PC-9 (cell line): ENCODE measurements around the gene SPART.

Experiments
- EZH2 ChIP-seq: fragments of 200-600 bp; sonication (generic); IDR thresholded peaks from 2 replicates; pipeline ENCODE4 v1.8.0; 2017; ENCODE audit warnings: antibody characterized with exemption, low read depth
- TF ChIP-seq, protein P1 (sequence below): fragments of 200-600 bp; sonication (generic); conservative IDR thresholded peaks from 2 replicates; pipeline ENCODE4 v1.6.1; 2017; ENCODE audit warnings: mixed run types, antibody characterized with exemption, mild to moderate bottlenecking, moderate library complexity

DNA sequence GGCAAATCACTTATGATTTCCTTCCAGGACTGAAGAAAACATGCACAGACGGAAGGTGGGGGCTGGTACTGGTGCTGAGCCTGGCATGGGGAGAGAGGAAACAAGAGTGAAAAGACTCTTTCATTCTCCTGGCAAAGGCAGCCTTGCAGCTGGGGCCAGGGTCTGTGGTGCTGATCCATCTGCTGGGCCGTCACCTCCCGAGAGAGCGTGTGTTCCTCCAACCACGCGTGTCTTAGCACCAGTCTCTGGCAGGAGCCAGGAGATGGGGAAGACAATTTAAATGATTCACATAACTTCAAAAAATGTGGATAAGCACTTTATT lies 23.9 kb upstream of the SPART start:
- TF ChIP-seq, protein P1, sequence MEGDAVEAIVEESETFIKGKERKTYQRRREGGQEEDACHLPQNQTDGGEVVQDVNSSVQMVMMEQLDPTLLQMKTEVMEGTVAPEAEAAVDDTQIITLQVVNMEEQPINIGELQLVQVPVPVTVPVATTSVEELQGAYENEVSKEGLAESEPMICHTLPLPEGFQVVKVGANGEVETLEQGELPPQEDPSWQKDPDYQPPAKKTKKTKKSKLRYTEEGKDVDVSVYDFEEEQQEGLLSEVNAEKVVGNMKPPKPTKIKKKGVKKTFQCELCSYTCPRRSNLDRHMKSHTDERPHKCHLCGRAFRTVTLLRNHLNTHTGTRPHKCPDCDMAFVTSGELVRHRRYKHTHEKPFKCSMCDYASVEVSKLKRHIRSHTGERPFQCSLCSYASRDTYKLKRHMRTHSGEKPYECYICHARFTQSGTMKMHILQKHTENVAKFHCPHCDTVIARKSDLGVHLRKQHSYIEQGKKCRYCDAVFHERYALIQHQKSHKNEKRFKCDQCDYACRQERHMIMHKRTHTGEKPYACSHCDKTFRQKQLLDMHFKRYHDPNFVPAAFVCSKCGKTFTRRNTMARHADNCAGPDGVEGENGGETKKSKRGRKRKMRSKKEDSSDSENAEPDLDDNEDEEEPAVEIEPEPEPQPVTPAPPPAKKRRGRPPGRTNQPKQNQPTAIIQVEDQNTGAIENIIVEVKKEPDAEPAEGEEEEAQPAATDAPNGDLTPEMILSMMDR = no peak
- TF ChIP-seq EZH2 = no peak
